ENCODE measurements around the gene SENP2. TPM values are rescaled to one million over a fixed set of nuclear protein-coding genes. Genes with fewer than 3 reads are reported as not detected.

SENP2 gene
- total RNA-seq, 2 experiments from 2014 or later: 31.4 to 32.4 TPM

Other genes with a start within 250 kb of the SENP2 start
- gene MAP3K13, start 223.2 kb upstream of the SENP2 start, total RNA-seq: 10 to 100 TPM; 11.4 to 12.5 TPM
- gene TMEM41A, start 87.3 kb upstream of the SENP2 start, total RNA-seq: 10 to 100 TPM; 20.9 to 23.7 TPM
- not detected for gene LIPH, start 33.7 kb upstream of the SENP2 start, total RNA-seq
- 1 to 10 TPM in 1 of 2 experiments, under 1 TPM in 1; 0.11 to 1.2 TPM for gene IGF2BP2, start 238.7 kb downstream of the SENP2 start, total RNA-seq

All from activated naive CD8-positive, alpha-beta T cell treated with anti-CD3 and anti-CD28 coated beads, Interleukin-2, amount 10 ng/mL, durations not matched to agents 7 days and 5 days (primary cell).